GM12878 (cell line): Measurements from ENCODE around the gene SLC22A3. TPM values are rescaled to one million over a fixed set of nuclear protein-coding genes. Genes with fewer than 3 reads are reported as not detected.

ENCODE experiments used
- ATAC-seq: fragments of 200-7000 bp; cut with Tn5 transposase; 3 replicates; pipeline ENCODE4 v1.9.1; 2020; ENCODE audit warnings: mild to moderate bottlenecking, moderate library complexity
- BruUV-seq: library from RNA; stranded (reverse); fragments of 400-500 nt; replicated peaks from 2 replicates; lab custom pipeline; 2021; lab: Mats Ljungman, UMichigan
- CTCF ChIA-PET: fragments of 300-600 bp; sonication (Branson Sonifier 250); formaldehyde crosslinking; extraction: SDS; loops from one replicate; lab custom pipeline; 2021; ENCODE audit warnings: inconsistent platforms; lab: Yijun Ruan, JAX
- POLR2A ChIA-PET: fragments of 350-600 bp; formaldehyde crosslinking; extraction: SDS; loops from one replicate; lab custom pipeline; 2021; ENCODE audit warnings: inconsistent platforms; lab: Charles Lee
- RAD21 ChIA-PET: fragments of 300-600 bp; sonication (Branson Sonifier 250); formaldehyde crosslinking; loops from one replicate; lab custom pipeline; 2023; ENCODE audit warnings: antibody characterized with exemption; ENCODE audit not compliant: unreplicated experiment; lab: Charles Lee
- SMC1A ChIA-PET: fragments of 300-600 bp; sonication (Branson Sonifier 250); formaldehyde crosslinking; loops from one replicate; lab custom pipeline; 2023; ENCODE audit not compliant: unreplicated experiment, uncharacterized antibody; lab: Charles Lee
- DNase-seq: peaks from one replicate; pipeline ENCODE4 v3.0.0-alpha.2; 2011; ENCODE audit warnings: low read depth, low spot score
- FAIRE-seq: peaks from 3 replicates; lab custom pipeline; 2011; peaks lifted over from hg19 to GRCh38; lab: Jason Lieb, UNC
- H2AFZ ChIP-seq: 2 replicates; pipeline ENCODE4 v1.6.0; 2011; ENCODE audit warnings: low read depth, low read length, control low read depth; ENCODE audit not compliant: control insufficient read depth
- H3K27ac ChIP-seq: 2 replicates; pipeline ENCODE4 v1.5.1; 2011; ENCODE audit warnings: control low read depth; ENCODE audit not compliant: control insufficient read depth, insufficient read depth
- H3K27me3 ChIP-seq, 2 experiments: replicated peaks in 1 of 2; 2 replicates each; pipeline versions ENCODE4 v1.6.0 to v1.6.1; 2011; ENCODE audit warnings: low read length in 1 of 2; ENCODE audit not compliant: control insufficient read depth in 2 of 2, insufficient read depth in 2 of 2
- H3K36me3 ChIP-seq, 2 experiments: 2 replicates each; pipeline ENCODE4 v1.5.1; 2011; ENCODE audit warnings: low read length in 1 of 2; ENCODE audit not compliant: control insufficient read depth in 2 of 2, insufficient read depth in 2 of 2
- H3K4me1 ChIP-seq: 2 replicates; pipeline ENCODE4 v1.6.1; 2011; ENCODE audit warnings: mild to moderate bottlenecking, low read length, moderate library complexity, mixed read lengths; ENCODE audit not compliant: control insufficient read depth, insufficient read depth
- H3K4me2 ChIP-seq: 2 replicates; pipeline ENCODE4 v1.6.0; 2011; ENCODE audit warnings: control low read depth; ENCODE audit not compliant: control insufficient read depth, insufficient read depth
- H3K4me3 ChIP-seq: fragments of 200-600 bp; sonication (generic); 2 replicates; pipeline ENCODE4 v1.5.1; 2016
- H3K79me2 ChIP-seq: 2 replicates; pipeline ENCODE4 v1.6.0; 2011; ENCODE audit warnings: low read length; ENCODE audit not compliant: control insufficient read depth, insufficient read depth
- H3K9ac ChIP-seq: 2 replicates; pipeline ENCODE4 v1.8.0; 2011; ENCODE audit warnings: low read length, control low read depth, mixed read lengths; ENCODE audit not compliant: control insufficient read depth, insufficient read depth
- H3K9me3 ChIP-seq: replicated peaks from 3 replicates; pipeline ENCODE4 v1.5.1; 2011; ENCODE audit warnings: mild to moderate bottlenecking, low read length; ENCODE audit not compliant: control insufficient read depth, insufficient read depth
- H4K20me1 ChIP-seq: 2 replicates; pipeline ENCODE4 v1.6.0; 2011; ENCODE audit not compliant: control insufficient read depth, insufficient read depth
- CHD1 ChIP-seq: IDR thresholded peaks from 2 replicates; pipeline ENCODE4 v1.6.1; 2012; ENCODE audit warnings: low read depth, low read length, improper control_type of control experiment
- CREM ChIP-seq: IDR thresholded peaks from 2 replicates; pipeline ENCODE4 v1.6.1; 2014; ENCODE audit warnings: antibody characterized with exemption, low read depth
- EP300 ChIP-seq, 2 experiments: fragments of 150-350 bp in 1 of 2; IDR thresholded peaks; 2 replicates each; pipeline ENCODE4 v1.6.1; 2011 to 2012; ENCODE audit warnings: low read depth in 2 of 2, low read length in 2 of 2, borderline replicate concordance in 1 of 2, improper control_type of control experiment in 1 of 2, inconsistent platforms in 1 of 2; ENCODE audit not compliant: control insufficient read depth in 1 of 2
- EZH2 ChIP-seq: IDR thresholded peaks from 2 replicates; pipeline ENCODE4 v1.6.1; 2012; ENCODE audit warnings: low read depth, mild to moderate bottlenecking, control low read depth, inconsistent platforms, low read length, borderline replicate concordance; ENCODE audit not compliant: control insufficient read depth
- HCFC1 ChIP-seq: fragments of 150-350 bp; IDR thresholded peaks from 2 replicates; pipeline ENCODE4 v1.6.1; 2014; ENCODE audit warnings: low read length
- IKZF1 ChIP-seq: fragments of 450-650 bp; conservative IDR thresholded peaks from 2 replicates; pipeline ENCODE4 v1.6.1; 2017; ENCODE audit warnings: antibody characterized with exemption, mild to moderate bottlenecking
- KLF5 ChIP-seq: fragments of 450-650 bp; IDR thresholded peaks from 2 replicates; pipeline ENCODE4 v1.6.1; 2014; ENCODE audit warnings: mild to moderate bottlenecking; ENCODE audit not compliant: partially characterized antibody
- MXI1 ChIP-seq: fragments of 150-350 bp; IDR thresholded peaks from 2 replicates; pipeline ENCODE4 v1.6.1; 2011; ENCODE audit warnings: low read depth, mild to moderate bottlenecking, inconsistent platforms, low read length, improper control_type of control experiment
- RAD21 ChIP-seq: IDR thresholded peaks from 2 replicates; pipeline ENCODE4 v1.6.1; 2011; ENCODE audit warnings: mild to moderate bottlenecking, low read depth, low read length, moderate library complexity; ENCODE audit not compliant: insufficient read depth
- RUNX3 ChIP-seq: IDR thresholded peaks from 2 replicates; pipeline ENCODE4 v1.6.1; 2012; ENCODE audit warnings: low read length, inconsistent platforms
- SIX5 ChIP-seq: IDR thresholded peaks from 2 replicates; pipeline ENCODE4 v1.6.1; 2011; ENCODE audit warnings: mild to moderate bottlenecking, low read depth, low read length, moderate library complexity; ENCODE audit not compliant: severe bottlenecking
- SMARCA5 ChIP-seq: fragments of 450-650 bp; IDR thresholded peaks from 2 replicates; pipeline ENCODE4 v1.6.1; 2017; ENCODE audit warnings: mild to moderate bottlenecking
- WGBS: methylation state at CpG from one replicate; pipeline ENCODE4 v1.1.6; 2016; ENCODE audit warnings: low lambda C conversion rate; ENCODE audit not compliant: insufficient replicate concordance, insufficient coverage; ENCODE audit errors: missing lambda C conversion rate; 5-methylcytosine and 5-hydroxymethylcytosine counted together
- in situ Hi-C: fragments of 300-500 bp; cut with MboI; formaldehyde crosslinking; loops from 9 replicates; pipeline ENCODE4 v1.14.3; 2018; ENCODE audit warnings: mixed read lengths
- intact Hi-C: fragments of 100-400 bp; cut with micrococcal nuclease; formaldehyde crosslinking; loops from one replicate; pipeline ENCODE4 v1.14.2; 2022; ENCODE audit not compliant: unreplicated experiment
- polyA plus RNA-seq, 11 experiments: library from polyadenylated mRNA; depleted of rRNA in 4 of 11; unstranded in 6 of 11; stranded (reverse) in 5 of 11; fragments of >200 nt; fragmentation: Nextera tagmentation in 4 of 11; fragmentation: Illumina TruSeq in 1 of 11; extraction: Ambion mirVana in 4 of 11; extraction: Trizol in 1 of 11; gene quantifications; 1 replicate in 1 of 11; 2 replicates in 10 of 11; pipeline versions ENCODE4 v1.2.1 to v1.2.3, GENCODE V29; 2011 to 2016; ENCODE audit warnings: inconsistent platforms in 2 of 11, missing spikeins in 2 of 11, low read depth in 1 of 11
- total RNA-seq, 4 experiments: library from RNA; depleted of rRNA in 3 of 4; stranded (reverse); fragments of >200 nt in 3 of 4; fragmentation: Illumina TruSeq in 1 of 4; extraction: Trizol in 1 of 4; gene quantifications; 2 replicates each; pipeline versions ENCODE4 v1.2.1 to v1.2.3, GENCODE V29; 2013 to 2021
- TF ChIP-seq, protein P1 (sequence below): fragments of 450-650 bp; formaldehyde crosslinking; IDR thresholded peaks from 2 replicates; pipeline ENCODE4 v1.4.0; 2022; ENCODE audit warnings: mild to moderate bottlenecking, moderate library complexity
- TF ChIP-seq, protein P2 (sequence below): IDR thresholded peaks from 2 replicates; pipeline ENCODE4 v1.6.1; 2011; ENCODE audit warnings: low read depth, mild to moderate bottlenecking, low read length, moderate library complexity, borderline replicate concordance; ENCODE audit errors: extremely low read depth

The SLC22A3 gene
- total and polyA plus RNA-seq, 10 of the 15 experiments (the other 5 are each of a cell fraction or from before 2014, with no cell fraction given), result 0.07 to 0.15 TPM; not detected in 8

DNA sequence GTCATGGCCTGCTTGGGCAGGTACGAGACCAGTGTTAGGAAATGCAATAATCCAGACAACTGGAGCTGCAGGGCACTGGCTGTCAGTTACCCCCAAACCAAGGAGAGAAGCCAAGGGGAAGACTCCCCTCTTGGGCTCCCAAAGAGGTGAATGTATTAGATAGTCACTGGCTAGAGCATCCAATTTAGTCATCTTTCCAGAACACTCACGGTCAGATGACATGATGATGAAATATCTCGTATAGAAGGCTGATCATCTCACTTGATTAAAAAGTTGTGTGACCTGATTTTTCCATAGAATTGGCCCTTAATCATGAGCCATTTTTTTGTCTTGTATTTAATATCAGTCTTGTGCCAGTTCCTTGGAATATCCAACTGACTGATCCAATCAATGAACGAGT is 40.7 kb downstream of the SLC22A3 start:
- no TSS peak for BruUV-seq
- peaks cover 0 to 2% of the 10 kb centered on the region in 2 experiments; a peak in 2 of 4 replicates for H3K27me3 ChIP-seq
- SMC1A ChIA-PET, result no interaction called here
- no peak overlapping the region for H3K4me3 ChIP-seq
- no peak overlapping the region for H3K27ac ChIP-seq
- no peak for DNase-seq
- no peak for FAIRE-seq
- WGBS, result 0% methylated on average over 4 of the region's 4 CpGs
- no peak overlapping the region for H2AFZ ChIP-seq
- POLR2A ChIA-PET, result no interaction called here
- H3K4me1 ChIP-seq, result no peaks in the 10 kb centered on the region
- H3K79me2 ChIP-seq, result no peaks in the 10 kb centered on the region
- no peak overlapping the region for H3K4me2 ChIP-seq
- H3K36me3 ChIP-seq, result no peaks in the 10 kb centered on the region
- in situ Hi-C loops, result no loop called here
- ATAC-seq, result no peak
- intact Hi-C loops, result no loop called here
- no peaks in the 10 kb centered on the region for H4K20me1 ChIP-seq
- H3K9me3 ChIP-seq, result no peaks in the 10 kb centered on the region
- no peak overlapping the region for H3K9ac ChIP-seq
- CTCF ChIA-PET, result no interaction called here
- RAD21 ChIA-PET, result no interaction called here
- no peak for TF ChIP-seq RAD21

DNA sequence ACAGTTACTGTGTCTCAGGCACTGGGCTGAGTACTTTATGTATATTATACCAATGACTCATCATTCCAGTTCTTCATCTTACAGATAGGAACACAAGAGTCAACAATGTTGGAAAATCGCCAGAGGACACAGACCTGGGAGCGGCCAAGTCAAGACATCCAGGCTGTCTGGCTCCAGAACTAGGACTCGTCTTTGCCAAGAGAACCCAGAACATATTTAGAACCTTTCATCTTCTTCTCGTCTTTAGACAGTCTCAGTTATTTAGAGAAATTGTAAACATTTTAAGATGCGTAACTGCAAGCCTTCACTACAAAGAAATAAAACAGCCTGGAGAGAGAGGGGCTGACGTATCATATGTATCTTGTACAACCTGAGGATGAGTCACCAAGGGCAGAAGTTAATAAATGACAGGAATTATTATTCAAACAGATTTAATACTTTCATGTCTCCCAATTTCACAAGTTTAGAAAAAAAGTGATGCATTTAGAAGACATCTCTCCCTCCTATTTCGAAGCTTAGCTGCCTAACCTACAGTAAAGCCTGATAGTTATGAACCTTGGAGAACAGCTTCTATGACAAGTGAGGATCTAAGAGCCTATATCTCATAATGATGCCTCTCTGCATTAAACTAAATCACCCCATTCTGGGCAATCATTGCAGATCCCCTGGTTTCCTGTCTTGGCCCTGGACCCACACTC is 43.4 kb downstream of the SLC22A3 start:
- no peak for ATAC-seq
- intact Hi-C loops (no loop called here), in situ Hi-C loops (no loop called here)
- CTCF ChIA-PET, result no interaction called here
- Histone ChIP-seq H3K27ac (no peak overlapping the region), H3K9ac (no peak overlapping the region), H3K27me3 (peaks cover 0 to under 1% of the 10 kb centered on the region in 2 experiments; a peak in 1 of 4 replicates), H3K4me3 (no peak overlapping the region), H2AFZ (no peak overlapping the region), H3K4me2 (no peak overlapping the region), H3K36me3 (no peaks in the 10 kb centered on the region), H3K4me1 (no peaks in the 10 kb centered on the region), H4K20me1 (no peaks in the 10 kb centered on the region), H3K9me3 (no peaks in the 10 kb centered on the region), H3K79me2 (no peaks in the 10 kb centered on the region)
- SMC1A ChIA-PET, result no interaction called here
- POLR2A ChIA-PET, result no interaction called here
- WGBS, result 20% methylated on average over 7 of the region's 7 CpGs
- DNase-seq, result no peak
- RAD21 ChIA-PET, result no interaction called here
- BruUV-seq, result no TSS peak
- no peak for FAIRE-seq
- TF ChIP-seq SIX5, result no peak
- no peak for TF ChIP-seq KLF5
- no peak for TF ChIP-seq MXI1
- TF ChIP-seq IKZF1, result no peak
- no peak for TF ChIP-seq CREM
- no peak for TF ChIP-seq EZH2
- TF ChIP-seq SMARCA5, result no peak
- TF ChIP-seq, protein P1, sequence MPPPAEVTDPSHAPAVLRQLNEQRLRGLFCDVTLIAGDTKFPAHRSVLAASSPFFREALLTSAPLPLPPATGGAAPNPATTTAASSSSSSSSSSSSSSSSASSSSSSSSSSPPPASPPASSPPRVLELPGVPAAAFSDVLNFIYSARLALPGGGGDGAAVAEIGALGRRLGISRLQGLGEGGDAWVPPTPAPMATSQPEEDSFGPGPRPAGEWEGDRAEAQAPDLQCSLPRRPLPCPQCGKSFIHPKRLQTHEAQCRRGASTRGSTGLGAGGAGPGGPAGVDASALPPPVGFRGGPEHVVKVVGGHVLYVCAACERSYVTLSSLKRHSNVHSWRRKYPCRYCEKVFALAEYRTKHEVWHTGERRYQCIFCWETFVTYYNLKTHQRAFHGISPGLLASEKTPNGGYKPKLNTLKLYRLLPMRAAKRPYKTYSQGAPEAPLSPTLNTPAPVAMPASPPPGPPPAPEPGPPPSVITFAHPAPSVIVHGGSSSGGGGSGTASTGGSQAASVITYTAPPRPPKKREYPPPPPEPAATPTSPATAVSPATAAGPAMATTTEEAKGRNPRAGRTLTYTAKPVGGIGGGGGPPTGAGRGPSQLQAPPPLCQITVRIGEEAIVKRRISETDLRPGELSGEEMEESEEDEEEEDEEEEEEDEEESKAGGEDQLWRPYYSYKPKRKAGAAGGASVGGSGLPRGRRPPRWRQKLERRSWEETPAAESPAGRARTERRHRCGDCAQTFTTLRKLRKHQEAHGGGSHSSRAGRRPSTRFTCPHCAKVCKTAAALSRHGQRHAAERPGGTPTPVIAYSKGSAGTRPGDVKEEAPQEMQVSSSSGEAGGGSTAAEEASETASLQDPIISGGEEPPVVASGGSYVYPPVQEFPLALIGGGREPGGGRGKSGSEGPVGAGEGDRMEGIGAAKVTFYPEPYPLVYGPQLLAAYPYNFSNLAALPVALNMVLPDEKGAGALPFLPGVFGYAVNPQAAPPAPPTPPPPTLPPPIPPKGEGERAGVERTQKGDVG (CRISPR knock-in tag), result no peak
- no peak for TF ChIP-seq EP300 (IDR thresholded peaks at IDR 0.05; ENCODE audit: borderline replicate concordance in 1 of 2, control insufficient read depth in 1 of 2, low read depth in 2 of 2, low read length in 2 of 2)
- no peak for TF ChIP-seq HCFC1
- no peak for TF ChIP-seq CHD1
- TF ChIP-seq RUNX3, result no peak
- TF ChIP-seq, protein P2, sequence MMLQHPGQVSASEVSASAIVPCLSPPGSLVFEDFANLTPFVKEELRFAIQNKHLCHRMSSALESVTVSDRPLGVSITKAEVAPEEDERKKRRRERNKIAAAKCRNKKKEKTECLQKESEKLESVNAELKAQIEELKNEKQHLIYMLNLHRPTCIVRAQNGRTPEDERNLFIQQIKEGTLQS, result no peak
